Measurements from ENCODE around the gene DGKD.

DNA sequence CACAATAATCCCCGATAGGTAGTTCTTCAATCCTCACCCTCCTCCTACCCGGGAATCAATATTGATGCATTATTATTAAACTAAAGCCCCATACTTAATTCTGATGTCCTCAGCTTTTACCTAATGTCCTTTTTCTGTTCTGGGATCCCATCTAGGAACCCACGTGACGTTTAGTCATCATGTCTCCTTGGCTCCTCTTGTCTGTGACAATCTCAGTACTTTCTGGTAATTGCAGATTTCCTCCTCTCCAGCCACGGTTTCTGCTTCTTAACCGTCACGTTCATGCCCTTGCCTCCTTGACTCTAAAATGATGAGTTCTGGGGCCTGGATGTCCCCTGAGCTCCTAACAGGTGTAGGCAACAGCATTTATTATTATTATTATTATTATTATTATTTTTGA is 2.9 kb upstream of the DGKD start:
- TF ChIP-seq, protein P1, sequence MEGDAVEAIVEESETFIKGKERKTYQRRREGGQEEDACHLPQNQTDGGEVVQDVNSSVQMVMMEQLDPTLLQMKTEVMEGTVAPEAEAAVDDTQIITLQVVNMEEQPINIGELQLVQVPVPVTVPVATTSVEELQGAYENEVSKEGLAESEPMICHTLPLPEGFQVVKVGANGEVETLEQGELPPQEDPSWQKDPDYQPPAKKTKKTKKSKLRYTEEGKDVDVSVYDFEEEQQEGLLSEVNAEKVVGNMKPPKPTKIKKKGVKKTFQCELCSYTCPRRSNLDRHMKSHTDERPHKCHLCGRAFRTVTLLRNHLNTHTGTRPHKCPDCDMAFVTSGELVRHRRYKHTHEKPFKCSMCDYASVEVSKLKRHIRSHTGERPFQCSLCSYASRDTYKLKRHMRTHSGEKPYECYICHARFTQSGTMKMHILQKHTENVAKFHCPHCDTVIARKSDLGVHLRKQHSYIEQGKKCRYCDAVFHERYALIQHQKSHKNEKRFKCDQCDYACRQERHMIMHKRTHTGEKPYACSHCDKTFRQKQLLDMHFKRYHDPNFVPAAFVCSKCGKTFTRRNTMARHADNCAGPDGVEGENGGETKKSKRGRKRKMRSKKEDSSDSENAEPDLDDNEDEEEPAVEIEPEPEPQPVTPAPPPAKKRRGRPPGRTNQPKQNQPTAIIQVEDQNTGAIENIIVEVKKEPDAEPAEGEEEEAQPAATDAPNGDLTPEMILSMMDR (IDR thresholded peaks at IDR 0.05), result no peak
- TF ChIP-seq POLR2AphosphoS5 (IDR thresholded peaks at IDR 0.05), result no peak
- TF ChIP-seq POLR2A (IDR thresholded peaks at IDR 0.05), result no peak
- no peak for TF ChIP-seq EP300 (IDR thresholded peaks at IDR 0.05)
